DND-41 (cell line): ENCODE measurements around the gene RAB34.
"Not testable (repeated sequence)": the region's sequence is repeated elsewhere in the genome, so short reads cannot be mapped to it uniquely, and the experiment has no call there.

Source experiments
- ATAC-seq: fragments of 200-7000 bp; cut with Tn5 transposase; 3 replicates; pipeline ENCODE4 v1.9.1; 2021; ENCODE audit warnings: low read depth; ENCODE audit not compliant: insufficient read depth
- DNase-seq: peaks from one replicate; pipeline ENCODE4 v3.0.0-alpha.2; 2020
- H2AFZ ChIP-seq: 2 replicates; pipeline ENCODE4 v1.6.0; 2012; ENCODE audit warnings: low read depth, low read length
- H3K27ac ChIP-seq: 2 replicates; pipeline ENCODE4 v1.5.1; 2012; ENCODE audit warnings: low read length, inconsistent platforms
- H3K27me3 ChIP-seq: fragments of 200-600 bp; sonication (generic); 2 replicates; pipeline ENCODE4 v1.6.0; 2012; ENCODE audit warnings: low read length, mild to moderate bottlenecking, inconsistent platforms; ENCODE audit not compliant: insufficient read depth, poor library complexity
- H3K36me3 ChIP-seq: 2 replicates; pipeline ENCODE4 v1.5.1; 2012; ENCODE audit warnings: low read length, inconsistent platforms; ENCODE audit not compliant: insufficient read depth
- H3K4me1 ChIP-seq: 2 replicates; pipeline ENCODE4 v1.5.1; 2012; ENCODE audit warnings: mild to moderate bottlenecking, low read length; ENCODE audit not compliant: insufficient read depth
- H3K4me2 ChIP-seq: 2 replicates; pipeline ENCODE4 v1.6.0; 2012; ENCODE audit warnings: mild to moderate bottlenecking, moderate library complexity, low read length, inconsistent platforms; ENCODE audit not compliant: insufficient read depth
- H3K4me3 ChIP-seq, 2 experiments: fragments of 200-600 bp in 1 of 2; shearing (Covaris generic) in 1 of 2; 2 replicates each; pipeline ENCODE4 v1.5.1; 2012 to 2016; ENCODE audit warnings: inconsistent platforms in 2 of 2, low read length in 2 of 2, mild to moderate bottlenecking in 2 of 2, low read depth in 1 of 2, moderate library complexity in 1 of 2
- H3K79me2 ChIP-seq: 2 replicates; pipeline ENCODE4 v1.6.0; 2012; ENCODE audit warnings: low read length, inconsistent platforms; ENCODE audit not compliant: insufficient read depth
- H3K9ac ChIP-seq: 2 replicates; pipeline ENCODE4 v1.6.0; 2012; ENCODE audit warnings: low read depth, mild to moderate bottlenecking, inconsistent platforms, low read length, moderate library complexity
- H3K9me3 ChIP-seq: 2 replicates; pipeline ENCODE4 v1.5.1; 2012; ENCODE audit warnings: low read length, moderate library complexity, mild to moderate bottlenecking, inconsistent platforms; ENCODE audit not compliant: insufficient read depth, severe bottlenecking
- H4K20me1 ChIP-seq: 2 replicates; pipeline ENCODE4 v1.6.0; 2012; ENCODE audit warnings: low read length; ENCODE audit not compliant: insufficient read depth
- EZH2 ChIP-seq: IDR thresholded peaks from 3 replicates; pipeline ENCODE4 v1.6.1; 2012; ENCODE audit warnings: borderline replicate concordance, low read depth, mild to moderate bottlenecking, moderate library complexity, low read length, inconsistent platforms; ENCODE audit not compliant: severe bottlenecking
- TF ChIP-seq, protein P1 (sequence below): IDR thresholded peaks from 2 replicates; pipeline ENCODE4 v1.5.1; 2012; ENCODE audit warnings: borderline replicate concordance, low read length, moderate library complexity, mild to moderate bottlenecking; ENCODE audit not compliant: poor library complexity, severe bottlenecking; ENCODE audit errors: extremely low read depth

Gene RAB34

DNA sequence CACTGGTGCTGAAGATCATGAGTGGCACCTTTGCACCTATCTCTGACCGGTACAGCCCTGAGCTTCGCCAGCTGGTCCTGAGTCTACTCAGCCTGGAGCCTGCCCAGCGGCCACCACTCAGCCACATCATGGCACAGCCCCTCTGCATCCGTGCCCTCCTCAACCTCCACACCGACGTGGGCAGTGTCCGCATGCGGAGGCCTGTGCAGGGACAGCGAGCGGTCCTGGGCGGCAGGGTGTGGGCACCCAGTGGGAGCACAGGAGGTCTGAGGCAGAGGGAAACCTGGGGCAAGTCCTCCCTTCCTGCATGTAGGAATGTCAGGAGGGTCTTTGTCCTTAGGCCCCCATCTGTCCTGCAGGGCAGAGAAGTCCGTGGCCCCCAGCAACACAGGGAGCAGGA, 19.6 kb upstream of the RAB34 start:
- no peak overlapping the region for H3K27ac ChIP-seq

DNA sequence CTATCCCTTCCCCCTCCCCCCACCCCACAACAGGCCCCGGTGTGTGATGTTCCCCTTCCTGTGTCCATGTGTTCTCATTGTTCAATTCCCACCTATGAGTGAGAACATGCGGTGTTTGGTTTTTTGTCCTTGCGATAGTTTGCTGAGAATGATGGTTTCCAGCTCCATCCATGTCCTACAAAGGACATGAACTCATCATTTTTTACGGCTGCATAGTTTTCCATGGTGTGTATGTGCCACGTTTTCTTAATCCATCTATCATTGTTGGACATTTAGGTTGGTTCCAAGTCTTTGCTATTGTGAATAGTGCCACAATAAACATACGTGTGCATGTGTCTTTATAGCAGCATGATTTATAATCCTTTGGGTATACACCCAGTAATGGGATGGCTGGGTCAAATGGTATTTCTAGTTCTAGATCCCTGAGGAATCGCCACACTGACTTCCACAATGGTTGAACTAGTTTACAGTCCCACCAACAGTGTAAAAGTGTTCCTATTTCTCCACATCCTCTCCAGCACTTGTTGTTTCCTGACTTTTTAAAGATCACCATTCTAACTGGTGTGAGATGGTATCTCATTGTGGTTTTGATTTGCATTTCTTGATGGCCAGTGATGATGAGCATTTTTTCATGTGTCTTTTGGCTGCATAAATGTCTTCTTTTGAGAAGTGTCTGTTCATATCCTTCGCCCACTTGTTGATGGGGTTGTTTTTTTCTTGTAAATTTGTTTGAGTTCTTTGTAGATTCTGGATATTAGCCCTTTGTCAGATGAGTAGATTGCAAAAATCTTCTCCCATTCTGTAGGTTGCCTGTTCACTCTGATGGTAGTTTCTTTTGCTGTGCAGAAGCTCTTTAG, 18.5 kb upstream of the RAB34 start:
- not testable (repeated sequence) for H3K27ac ChIP-seq, H3K9ac ChIP-seq, H3K36me3 ChIP-seq, DNase-seq, H3K4me3 ChIP-seq, H3K9me3 ChIP-seq, H3K79me2 ChIP-seq, H4K20me1 ChIP-seq, ATAC-seq, H2AFZ ChIP-seq, H3K27me3 ChIP-seq, H3K4me1 ChIP-seq, H3K4me2 ChIP-seq

More for the DNA sequence above, 19.6 kb upstream of the RAB34 start:
- no peaks in the 10 kb centered on the region for H3K79me2 ChIP-seq
- no peak overlapping the region for H3K4me3 ChIP-seq
- no peak overlapping the region for H3K4me2 ChIP-seq
- H2AFZ ChIP-seq = no peak overlapping the region
- H3K9me3 ChIP-seq = no peaks in the 10 kb centered on the region
- H3K9ac ChIP-seq = no peak overlapping the region
- DNase-seq (no peak), ATAC-seq (no peak)
- no peaks in the 10 kb centered on the region for H3K4me1 ChIP-seq
- H3K27me3 ChIP-seq = no peaks in the 10 kb centered on the region
- TF ChIP-seq EZH2 = no peak
- TF ChIP-seq, protein P1, sequence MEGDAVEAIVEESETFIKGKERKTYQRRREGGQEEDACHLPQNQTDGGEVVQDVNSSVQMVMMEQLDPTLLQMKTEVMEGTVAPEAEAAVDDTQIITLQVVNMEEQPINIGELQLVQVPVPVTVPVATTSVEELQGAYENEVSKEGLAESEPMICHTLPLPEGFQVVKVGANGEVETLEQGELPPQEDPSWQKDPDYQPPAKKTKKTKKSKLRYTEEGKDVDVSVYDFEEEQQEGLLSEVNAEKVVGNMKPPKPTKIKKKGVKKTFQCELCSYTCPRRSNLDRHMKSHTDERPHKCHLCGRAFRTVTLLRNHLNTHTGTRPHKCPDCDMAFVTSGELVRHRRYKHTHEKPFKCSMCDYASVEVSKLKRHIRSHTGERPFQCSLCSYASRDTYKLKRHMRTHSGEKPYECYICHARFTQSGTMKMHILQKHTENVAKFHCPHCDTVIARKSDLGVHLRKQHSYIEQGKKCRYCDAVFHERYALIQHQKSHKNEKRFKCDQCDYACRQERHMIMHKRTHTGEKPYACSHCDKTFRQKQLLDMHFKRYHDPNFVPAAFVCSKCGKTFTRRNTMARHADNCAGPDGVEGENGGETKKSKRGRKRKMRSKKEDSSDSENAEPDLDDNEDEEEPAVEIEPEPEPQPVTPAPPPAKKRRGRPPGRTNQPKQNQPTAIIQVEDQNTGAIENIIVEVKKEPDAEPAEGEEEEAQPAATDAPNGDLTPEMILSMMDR = no peak
- H4K20me1 ChIP-seq = no peaks in the 10 kb centered on the region
- H3K36me3 ChIP-seq = no peaks in the 10 kb centered on the region

DNA sequence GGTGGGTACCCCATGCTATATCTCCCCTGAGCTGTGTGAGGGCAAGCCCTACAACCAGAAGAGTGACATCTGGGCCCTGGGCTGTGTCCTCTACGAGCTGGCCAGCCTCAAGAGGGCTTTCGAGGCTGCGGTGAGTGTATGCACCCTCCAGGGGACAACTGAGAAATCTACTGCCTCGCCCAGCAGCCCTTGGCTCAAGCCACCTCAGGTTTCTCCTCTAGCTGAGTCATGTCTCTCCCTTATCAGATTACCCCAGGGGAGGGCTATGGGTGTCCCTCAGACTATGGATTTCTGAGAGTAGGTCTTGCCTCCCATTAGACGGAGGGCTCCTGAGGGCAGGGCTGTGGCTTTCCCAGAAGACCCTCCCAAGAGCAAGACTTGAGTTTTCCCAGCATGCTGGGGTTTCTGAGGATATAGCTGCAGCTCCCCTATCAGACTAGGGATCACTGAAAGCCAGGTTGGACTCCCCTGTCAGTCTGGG, 17.6 kb upstream of the RAB34 start:
- H3K4me3 ChIP-seq = no peak overlapping the region
- no peaks in the 10 kb centered on the region for H3K79me2 ChIP-seq
- no peaks in the 10 kb centered on the region for H4K20me1 ChIP-seq
- H3K36me3 ChIP-seq = no peaks in the 10 kb centered on the region
- DNase-seq = no peak
- no peak overlapping the region for H3K27ac ChIP-seq
- no peak for ATAC-seq
- H3K9me3 ChIP-seq = no peaks in the 10 kb centered on the region
- H2AFZ ChIP-seq = no peak overlapping the region
- no peak overlapping the region for H3K9ac ChIP-seq
- H3K4me2 ChIP-seq = no peak overlapping the region
- TF ChIP-seq, protein P1 = no peak
- TF ChIP-seq EZH2 = no peak
- H3K4me1 ChIP-seq = no peaks in the 10 kb centered on the region
- H3K27me3 ChIP-seq = no peaks in the 10 kb centered on the region

DNA sequence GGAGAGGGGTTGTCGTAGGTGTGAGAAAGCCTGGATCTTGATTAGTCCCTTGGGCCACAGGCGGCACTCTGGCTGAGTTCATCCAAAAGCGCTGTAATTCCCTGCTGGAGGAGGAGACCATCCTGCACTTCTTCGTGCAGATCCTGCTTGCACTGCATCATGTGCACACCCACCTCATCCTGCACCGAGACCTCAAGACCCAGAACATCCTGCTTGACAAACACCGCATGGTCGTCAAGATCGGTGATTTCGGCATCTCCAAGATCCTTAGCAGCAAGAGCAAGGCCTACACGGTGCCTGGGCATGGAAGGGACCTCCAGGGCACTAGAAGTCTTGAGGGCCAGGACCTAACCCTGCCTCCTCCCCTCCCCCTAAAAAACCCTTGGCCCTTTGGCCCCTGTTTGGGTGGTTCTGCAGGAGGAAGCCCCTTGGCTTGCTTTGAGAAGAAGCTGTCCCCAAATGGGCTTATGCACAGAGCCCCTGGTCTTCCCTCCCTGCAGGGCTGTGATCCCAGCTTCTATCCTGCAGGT, 17.1 kb upstream of the RAB34 start:
- H4K20me1 ChIP-seq = no peaks in the 10 kb centered on the region
- no peak overlapping the region for H2AFZ ChIP-seq
- DNase-seq = no peak
- no peak overlapping the region for H3K9ac ChIP-seq
- H3K27me3 ChIP-seq = no peaks in the 10 kb centered on the region
- H3K4me2 ChIP-seq = no peak overlapping the region
- no peak overlapping the region for H3K27ac ChIP-seq
- TF ChIP-seq, protein P1 = no peak
- no peak for TF ChIP-seq EZH2
- no peaks in the 10 kb centered on the region for H3K9me3 ChIP-seq
- ATAC-seq = no peak
- no peaks in the 10 kb centered on the region for H3K36me3 ChIP-seq
- no peaks in the 10 kb centered on the region for H3K79me2 ChIP-seq
- no peak overlapping the region for H3K4me3 ChIP-seq
- 0 out of 2 replicates have a peak, but pooled peaks cover 1% of the 10 kb centered on the region for H3K4me1 ChIP-seq
